Measurements from ENCODE around the gene FTH1. TPM values are rescaled to one million over a fixed set of nuclear protein-coding genes. Genes with fewer than 3 reads are reported as not detected.

Gene FTH1
- total and polyA plus RNA-seq, 2 of the 13 experiments (the other 11 are each of a cell fraction or from before 2014, with no cell fraction given): 607 to 760 TPM

GRCh38 chr11:61971248-61972111 lies 4.0 kb upstream of the FTH1 start (continued):
- TF ChIP-seq PRDM10 (CRISPR knock-in tag; IDR thresholded peaks at IDR 0.05; ENCODE audit: low read depth): peak; percentile 88
- peak; percentile 62; the same call in 1 of the 2 replicates for TF ChIP-seq RARA (CRISPR knock-in tag; IDR thresholded peaks at IDR 0.05)
- peak; percentile 59; the same call in 1 of the 2 replicates for TF ChIP-seq ZNF619 (CRISPR knock-in tag; IDR thresholded peaks at IDR 0.05)
- TF ChIP-seq KLF11 (CRISPR knock-in tag; IDR thresholded peaks at IDR 0.05): no peak
- peak; percentile 58 for TF ChIP-seq RBM39 (IDR thresholded peaks at IDR 0.05; ENCODE audit: low read depth, low read length, poor library complexity, severe bottlenecking)
- no peak for TF ChIP-seq E2F5 (CRISPR knock-in tag; conservative IDR thresholded peaks at IDR 0.05)
- peak; percentile 64 for TF ChIP-seq POGZ (CRISPR knock-in tag; IDR thresholded peaks at IDR 0.05)
- TF ChIP-seq AGO2 (optimal IDR thresholded peaks at IDR 0.05; ENCODE audit: low read depth, low read length): peak; percentile 13
- peak; percentile 25; the same call in 1 of the 2 replicates for TF ChIP-seq ZMYM4 (CRISPR knock-in tag; IDR thresholded peaks at IDR 0.05)
- TF ChIP-seq MAFF (IDR thresholded peaks at IDR 0.05; ENCODE audit: low read depth, low read length): peak; percentile 97
- TF ChIP-seq THAP8 (CRISPR knock-in tag; IDR thresholded peaks at IDR 0.05; ENCODE audit: borderline replicate concordance): no peak
- TF ChIP-seq ZNF256 (CRISPR knock-in tag; conservative IDR thresholded peaks at IDR 0.05): 0 out of 2 replicates have a peak, but pooled peaks have one; percentile 48
- TF ChIP-seq ZNF451 (CRISPR knock-in tag; IDR thresholded peaks at IDR 0.05): 0 out of 2 replicates have a peak, but pooled peaks have one; percentile 30
- no peak for TF ChIP-seq ZNF232 (CRISPR knock-in tag; IDR thresholded peaks at IDR 0.05; ENCODE audit: borderline replicate concordance)
- peak; percentile 57; the same call in 1 of the 2 replicates for TF ChIP-seq FOXO1 (CRISPR knock-in tag; IDR thresholded peaks at IDR 0.05)
- peak; percentile 40; the same call in 1 of the 2 replicates for TF ChIP-seq CBX5 (CRISPR knock-in tag; IDR thresholded peaks at IDR 0.05; ENCODE audit: borderline replicate concordance)
- TF ChIP-seq PHF21A (CRISPR knock-in tag; IDR thresholded peaks at IDR 0.05): peak; percentile 78; the same call in 1 of the 2 replicates
- TF ChIP-seq SIN3A (IDR thresholded peaks at IDR 0.05; ENCODE audit: borderline replicate concordance, low read depth, low read length): peak; percentile 90; the same call in 1 of the 2 replicates
- TF ChIP-seq ZNF564 (CRISPR knock-in tag; IDR thresholded peaks at IDR 0.05): peak; percentile 51; the same call in 1 of the 2 replicates
- peak; percentile 81; the same call in 2 of the 3 replicates for TF ChIP-seq MXI1 (IDR thresholded peaks at IDR 0.05; ENCODE audit: borderline replicate concordance, low read depth, low read length)
- TF ChIP-seq SNAI1 (CRISPR knock-in tag; IDR thresholded peaks at IDR 0.05; ENCODE audit: borderline replicate concordance): 0 out of 2 replicates have a peak, but pooled peaks have one; percentile 29
- TF ChIP-seq ZBTB3 (CRISPR knock-in tag; IDR thresholded peaks at IDR 0.05; ENCODE audit: borderline replicate concordance, low read depth): no peak
- peak; percentile 18; the same call in 1 of the 2 replicates for TF ChIP-seq ZNF362 (CRISPR knock-in tag; IDR thresholded peaks at IDR 0.05; ENCODE audit: borderline replicate concordance)

All from HepG2 (cell line).